ENCODE results near the gene ADGRE2.

Gene ADGRE2

DNA sequence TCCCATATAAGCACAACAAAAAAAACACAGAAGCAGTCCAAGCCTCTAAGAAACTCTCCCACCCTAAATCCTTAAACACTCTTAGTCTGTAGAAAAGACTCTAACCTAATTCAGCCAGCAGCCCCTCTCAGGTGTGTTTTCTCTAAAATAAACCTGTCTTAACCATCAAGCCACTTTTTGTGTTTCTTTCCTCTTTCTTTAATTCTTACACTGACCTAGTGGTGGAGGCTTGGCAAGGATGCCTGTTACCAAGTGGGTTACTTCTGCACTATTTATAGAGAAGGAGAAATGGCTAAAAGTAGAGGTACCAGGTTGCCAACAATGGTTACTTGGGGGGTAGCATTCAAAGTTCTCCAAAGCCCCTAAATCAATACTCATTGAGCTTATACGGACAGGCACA lies 44.8 kb downstream of the ADGRE2 start:
- no peak for DNase-seq (ENCODE audit: low spot score)

DNA sequence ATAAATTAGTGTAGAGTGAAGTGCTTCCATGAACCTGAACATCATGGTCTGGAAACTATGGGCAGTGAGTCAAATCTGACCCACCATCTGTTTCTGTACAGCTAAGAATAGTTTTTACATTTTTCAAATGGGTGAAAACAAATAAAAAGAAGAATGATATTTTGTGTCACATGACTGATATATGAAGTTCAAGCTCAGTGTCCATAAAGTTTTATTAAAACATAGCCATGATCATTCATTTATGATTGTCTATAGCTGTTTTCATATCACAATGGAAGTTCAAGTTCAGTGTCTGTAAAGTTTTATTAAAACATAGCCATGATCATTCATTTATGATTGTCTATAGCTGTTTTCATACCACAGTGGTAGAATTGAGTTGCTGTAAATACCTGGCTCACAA lies 45.9 kb downstream of the ADGRE2 start:
- no peak for DNase-seq (ENCODE audit: low spot score)

DNA sequence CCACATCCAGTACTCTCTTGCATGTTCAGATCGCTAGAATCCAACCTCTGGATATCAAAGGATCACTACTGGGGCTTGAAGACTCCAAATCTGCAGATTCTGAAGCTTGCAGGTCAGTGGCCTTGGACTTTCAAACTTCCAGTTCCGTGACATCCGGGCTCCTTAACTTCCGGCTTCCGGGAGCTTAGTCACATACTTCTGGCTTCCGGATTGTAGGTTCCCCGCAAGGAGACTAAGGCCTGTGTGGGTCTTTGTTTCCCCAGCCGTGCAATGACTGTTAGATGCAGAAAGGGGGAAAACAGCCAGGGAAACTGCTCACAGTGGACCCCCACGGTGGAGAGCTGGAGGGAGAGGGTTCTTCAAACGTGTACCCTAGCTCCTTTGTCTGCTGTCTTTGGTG lies 47.2 kb downstream of the ADGRE2 start:
- no peak for DNase-seq (ENCODE audit: low spot score)

DNA sequence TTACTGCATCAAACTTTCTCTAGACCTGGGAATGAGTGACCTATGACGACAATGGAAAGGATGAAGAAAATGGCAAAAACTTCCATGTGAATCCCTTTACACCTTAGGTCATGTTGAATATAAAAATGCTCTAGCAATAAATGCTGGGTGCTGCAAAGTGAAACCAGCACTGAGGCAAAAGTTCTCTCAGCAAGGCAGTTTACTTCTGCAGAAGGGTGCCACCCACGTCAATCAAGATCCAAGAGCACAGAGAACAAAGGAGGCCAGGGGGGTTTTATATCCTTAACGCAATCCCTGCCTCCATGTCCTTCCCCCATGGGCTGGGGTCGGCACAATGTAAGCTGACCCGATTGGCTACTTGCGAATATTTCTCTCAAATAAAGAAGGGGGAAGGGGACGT lies 49.8 kb downstream of the ADGRE2 start:
- DNase-seq (ENCODE audit: low spot score) = no peak

DNA sequence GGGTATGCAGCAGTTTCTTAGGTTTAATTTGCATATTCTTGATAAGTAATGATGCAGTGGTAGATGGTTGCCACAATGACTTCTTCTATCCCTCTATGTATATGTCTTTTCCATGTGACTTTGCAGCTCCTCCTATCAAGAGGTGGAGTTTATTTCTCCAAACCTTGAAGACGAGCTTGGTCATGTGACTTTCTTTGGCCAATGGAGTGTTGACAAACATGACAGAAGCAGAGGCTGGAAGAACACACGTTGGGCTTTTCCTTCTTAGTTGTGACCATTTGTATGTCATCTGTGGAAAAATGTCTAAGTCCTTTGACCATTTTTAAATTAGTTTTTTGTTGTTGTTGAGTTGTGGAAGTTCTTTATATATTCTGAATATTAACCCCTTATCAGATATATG lies 56.2 kb downstream of the ADGRE2 start:
- DNase-seq (ENCODE audit: low spot score) = no peak

DNA sequence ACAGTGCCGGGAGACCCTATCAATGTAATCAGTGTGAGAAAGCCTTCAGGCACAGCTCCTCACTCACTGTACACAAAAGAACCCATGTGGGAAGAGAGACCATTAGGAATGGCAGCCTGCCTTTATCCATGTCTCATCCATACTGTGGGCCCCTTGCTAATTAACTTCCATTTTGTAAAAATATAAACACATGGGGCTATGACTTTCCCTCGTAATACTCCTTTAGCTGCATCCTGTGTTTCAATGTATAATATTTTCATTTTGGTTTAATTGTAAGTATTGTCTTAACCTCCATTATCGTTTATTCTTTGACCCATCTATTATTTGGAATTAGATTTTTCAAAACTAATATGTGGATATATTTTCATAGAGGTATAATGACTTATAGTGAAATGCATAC lies 59.2 kb downstream of the ADGRE2 start:
- no peak for DNase-seq (ENCODE audit: low spot score)

DNA sequence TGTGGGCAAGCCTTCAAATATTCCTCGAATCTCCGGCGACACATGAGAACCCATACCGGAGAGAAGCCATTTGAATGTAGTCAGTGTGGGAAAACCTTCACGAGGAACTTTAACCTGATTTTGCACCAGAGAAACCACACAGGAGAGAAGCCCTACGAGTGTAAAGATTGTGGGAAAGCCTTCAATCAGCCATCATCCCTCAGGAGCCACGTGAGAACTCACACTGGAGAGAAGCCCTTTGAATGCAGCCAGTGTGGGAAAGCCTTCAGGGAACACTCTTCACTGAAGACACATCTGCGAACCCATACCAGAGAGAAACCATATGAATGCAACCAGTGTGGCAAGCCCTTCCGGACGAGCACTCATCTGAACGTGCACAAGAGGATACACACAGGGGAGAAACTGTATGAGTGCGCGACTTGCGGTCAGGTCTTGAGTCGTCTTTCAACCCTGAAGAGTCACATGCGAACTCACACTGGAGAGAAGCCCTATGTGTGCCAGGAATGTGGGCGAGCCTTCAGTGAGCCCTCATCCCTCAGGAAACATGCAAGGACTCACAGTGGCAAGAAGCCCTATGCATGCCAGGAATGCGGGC lies 59.7 kb downstream of the ADGRE2 start:
- DNase-seq (ENCODE audit: low spot score) = no peak

DNA sequence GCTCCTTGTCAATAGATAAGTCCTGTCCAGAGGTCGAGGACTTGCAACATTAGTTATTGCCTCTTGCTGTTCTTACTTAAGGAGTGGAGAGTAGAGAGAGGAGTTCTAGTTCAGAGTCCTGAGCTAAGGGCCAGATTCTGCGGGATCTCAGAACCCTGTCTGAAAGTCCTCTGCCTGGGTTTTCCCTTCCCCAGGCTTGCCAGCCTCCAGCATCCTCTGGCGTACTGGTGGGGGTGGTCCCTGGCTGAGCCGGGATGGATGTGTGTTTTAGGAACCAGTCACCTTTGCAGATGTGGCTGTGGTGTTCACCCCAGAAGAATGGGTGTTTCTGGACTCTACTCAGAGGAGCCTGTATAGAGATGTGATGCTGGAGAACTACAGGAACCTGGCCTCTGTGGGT lies 62.5 kb downstream of the ADGRE2 start:
- DNase-seq (ENCODE audit: low spot score) = no peak

DNA sequence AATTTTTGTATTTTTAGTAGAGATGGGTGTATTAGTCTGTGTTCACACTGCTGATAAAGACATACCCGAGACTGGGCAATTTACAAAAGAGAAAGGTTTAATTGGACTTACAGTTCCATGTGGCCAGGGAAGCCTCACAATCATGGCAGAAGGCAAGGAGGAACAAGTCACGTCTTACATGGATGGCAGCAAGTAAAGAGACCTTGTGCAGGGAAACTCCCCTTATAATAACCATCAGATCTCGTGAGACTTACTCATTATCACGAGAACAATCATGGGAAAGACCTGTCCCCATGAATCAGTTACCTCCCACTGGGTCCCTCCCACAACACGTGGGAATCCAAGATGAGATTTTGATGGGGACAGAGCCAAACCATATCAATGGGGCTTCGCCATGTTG lies 73.9 kb downstream of the ADGRE2 start:
- DNase-seq (ENCODE audit: low spot score) = no peak

DNA sequence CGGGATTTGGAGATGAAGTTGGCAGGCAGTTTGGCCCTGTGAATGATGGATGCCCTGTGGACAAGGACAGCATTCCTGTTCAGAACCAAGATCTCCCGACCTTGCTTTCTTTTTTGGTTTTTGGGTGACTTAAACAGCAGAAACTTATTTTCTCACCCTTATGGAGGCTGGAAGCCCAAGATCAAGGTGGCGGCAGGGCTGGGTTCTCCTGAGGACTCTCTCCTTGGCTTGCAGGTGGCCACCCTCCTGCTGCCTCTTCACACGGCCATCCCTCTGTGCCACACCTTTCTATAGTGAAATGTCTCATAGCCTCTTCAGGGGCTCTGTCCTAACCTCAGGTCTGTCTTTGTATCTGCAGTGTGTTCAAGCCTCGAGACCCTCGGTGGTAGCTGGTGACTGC lies 74.5 kb downstream of the ADGRE2 start:
- DNase-seq (ENCODE audit: low spot score) = no peak

DNA sequence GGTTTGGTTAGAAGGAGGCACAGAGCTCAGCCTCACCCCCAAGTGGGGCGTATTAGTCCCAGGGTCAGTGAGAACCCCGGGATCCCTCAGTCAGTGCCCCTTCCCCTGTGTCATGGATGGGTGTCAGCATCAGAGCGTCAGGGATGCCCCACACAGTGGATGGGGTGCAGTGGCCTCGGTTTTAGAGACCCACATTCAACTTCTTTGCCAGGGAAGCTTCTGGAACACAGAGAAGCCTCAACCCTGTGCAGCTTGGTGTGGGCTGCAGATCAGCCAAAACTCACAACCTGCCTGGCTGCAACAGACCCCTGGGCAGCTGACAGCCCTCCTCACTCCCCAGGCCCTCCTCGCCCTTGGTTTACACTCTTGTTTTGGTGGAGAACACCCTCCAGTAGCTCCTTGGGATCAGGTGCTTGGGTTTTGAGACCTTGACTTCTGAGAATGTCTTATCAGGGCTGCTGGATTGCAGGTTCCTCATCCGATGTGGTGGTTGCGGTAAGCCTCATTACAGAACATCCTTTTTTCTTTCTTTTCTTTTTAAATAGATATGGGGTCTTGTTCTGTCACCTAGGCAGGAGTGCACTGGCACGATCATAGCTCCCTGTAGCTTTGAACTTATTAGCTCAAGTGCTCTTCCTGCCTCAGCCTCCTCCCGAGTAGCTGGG lies 77.5 kb downstream of the ADGRE2 start:
- DNase-seq (ENCODE audit: low spot score) = no peak

DNA sequence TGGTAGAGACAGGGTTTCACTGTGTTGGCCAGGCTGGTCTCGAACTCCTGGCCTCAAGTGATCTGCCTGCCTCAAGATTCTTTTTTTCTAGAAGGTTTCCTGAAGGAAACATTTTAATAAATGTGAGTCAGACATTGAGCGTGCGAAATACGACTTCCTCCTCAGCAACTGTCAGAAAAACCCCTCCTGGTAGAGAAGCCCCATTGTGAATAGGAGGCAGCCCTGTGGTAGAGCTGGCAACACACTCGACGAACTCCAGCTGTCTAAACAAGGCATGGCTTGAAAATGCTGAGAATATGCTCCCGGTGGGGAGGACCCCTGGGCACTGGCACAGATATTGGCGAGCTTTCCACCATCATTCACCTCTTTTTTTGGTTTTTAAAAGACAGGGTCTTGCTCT lies 78.7 kb downstream of the ADGRE2 start:
- DNase-seq (ENCODE audit: low spot score) = no peak

DNA sequence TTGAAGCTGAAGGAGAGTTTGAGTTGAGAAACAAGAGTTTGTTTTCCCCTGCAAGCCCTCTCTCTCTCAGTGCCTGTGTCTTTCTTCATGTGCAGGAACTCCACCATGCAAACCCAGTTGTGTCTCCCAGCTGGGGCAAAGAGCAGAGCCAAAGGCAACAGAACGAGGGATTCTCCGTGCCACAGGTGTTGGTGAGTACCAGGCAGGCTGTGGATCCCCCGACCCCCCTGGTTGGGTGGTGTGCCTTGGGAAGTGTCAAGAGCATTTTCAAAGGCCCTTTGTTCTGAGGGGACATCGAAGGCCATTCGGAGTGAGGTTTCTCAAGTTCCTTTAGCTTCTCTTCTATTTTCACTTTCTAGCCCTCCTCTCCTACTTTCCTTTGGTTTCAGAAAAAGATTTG lies 82.9 kb downstream of the ADGRE2 start:
- DNase-seq (ENCODE audit: low spot score) = no peak

DNA sequence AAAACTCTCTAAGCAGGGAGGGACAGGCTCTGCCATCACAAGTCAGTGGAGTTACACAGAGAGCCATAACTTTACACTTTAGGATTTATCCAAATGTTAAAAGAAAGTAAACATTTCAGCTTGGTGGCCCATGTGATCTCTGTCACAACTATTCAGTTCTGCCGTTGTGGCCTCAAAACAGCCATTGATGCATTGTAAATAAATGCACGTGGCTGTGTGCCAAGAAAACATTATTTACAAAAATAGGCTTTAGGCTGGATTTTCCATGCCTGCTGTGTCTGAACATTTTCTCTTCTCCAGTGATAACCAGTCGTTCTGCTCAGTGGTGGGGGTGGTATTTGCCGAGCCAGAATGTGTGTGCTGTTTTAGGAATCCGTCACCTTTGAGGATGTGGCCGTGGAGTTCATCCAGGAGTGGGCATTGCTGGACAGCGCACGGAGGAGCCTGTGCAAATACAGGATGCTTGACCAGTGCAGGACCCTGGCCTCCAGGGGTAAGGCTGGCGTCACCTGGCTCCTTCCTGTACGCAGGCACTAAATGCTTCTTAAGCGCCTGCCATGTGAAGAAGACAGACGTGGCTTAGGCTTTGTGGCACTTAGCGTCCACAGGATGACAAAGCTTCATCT lies 83.6 kb downstream of the ADGRE2 start:
- no peak for DNase-seq (ENCODE audit: low spot score)

DNA sequence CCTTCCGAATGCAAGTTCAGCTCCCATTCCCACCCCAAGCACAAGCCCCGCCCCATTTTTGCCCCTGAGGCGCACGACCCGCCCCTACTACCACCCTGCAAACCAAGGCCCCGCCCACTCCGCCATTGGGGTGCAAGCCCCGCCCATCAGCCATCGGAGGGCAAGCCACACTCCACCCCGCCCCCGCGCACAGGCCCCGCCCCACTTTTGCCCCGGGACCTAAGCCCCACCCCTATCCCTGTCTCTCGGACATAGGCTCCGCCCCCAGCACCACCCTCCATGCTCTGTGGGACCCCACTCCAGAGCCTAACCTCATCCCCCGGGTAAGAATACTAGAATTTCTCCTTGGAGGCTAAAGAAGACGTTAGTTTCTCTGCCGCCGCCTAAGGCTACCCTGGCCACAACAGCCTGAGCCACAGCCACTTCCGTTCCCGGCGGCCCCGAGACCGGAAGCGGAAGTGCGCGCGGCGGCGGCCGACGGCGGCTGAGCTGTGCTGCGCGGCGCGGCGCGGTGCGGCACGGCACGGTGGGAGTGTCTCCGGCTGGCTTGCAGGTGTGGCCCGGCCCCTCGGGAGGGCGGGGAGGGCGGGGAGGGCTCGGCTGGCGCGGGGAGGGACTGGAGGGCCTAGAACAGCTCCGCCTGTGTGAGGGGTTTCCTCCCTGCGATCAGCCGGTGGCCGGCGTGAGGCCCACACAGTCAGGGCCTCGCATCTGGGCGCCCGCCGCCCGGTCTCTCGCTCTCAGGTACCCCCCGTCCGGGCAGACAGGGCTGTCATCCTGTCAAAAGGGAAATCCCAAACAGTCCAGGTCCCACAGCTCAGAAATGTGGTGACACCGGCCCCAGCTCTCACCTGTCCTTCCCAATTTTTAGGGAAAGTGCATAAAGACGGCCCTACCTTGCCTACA lies 88.5 kb downstream of the ADGRE2 start, which contains the start of gene ZNF333:
TSS of gene ZNF333 (plus strand) at position 451 of the 906 bp plus-strand sequence. CDS start 3,444 bp downstream, outside the sequence.
- DNase-seq (ENCODE audit: low spot score) = peak; percentile 96

DNA sequence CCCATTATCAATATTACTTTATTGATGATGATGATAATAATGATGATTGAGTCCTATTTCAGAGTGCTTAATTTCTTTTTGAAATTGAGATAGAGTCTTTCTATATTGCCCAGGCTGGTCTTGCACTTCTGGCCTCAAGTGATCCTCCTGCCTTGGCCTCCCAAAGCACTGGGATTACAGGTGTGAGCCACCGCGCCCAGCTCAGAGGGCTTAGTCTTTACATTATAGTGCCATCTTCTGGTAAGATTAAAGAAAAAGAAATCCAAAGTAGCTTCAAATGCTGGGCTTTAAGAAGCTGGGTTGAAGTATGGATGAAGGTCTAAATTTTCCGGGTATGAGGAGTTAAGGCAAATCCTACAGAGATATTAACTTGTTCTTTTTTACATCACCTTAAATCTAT lies 91.9 kb downstream of the ADGRE2 start:
- DNase-seq (ENCODE audit: low spot score) = no peak

DNA sequence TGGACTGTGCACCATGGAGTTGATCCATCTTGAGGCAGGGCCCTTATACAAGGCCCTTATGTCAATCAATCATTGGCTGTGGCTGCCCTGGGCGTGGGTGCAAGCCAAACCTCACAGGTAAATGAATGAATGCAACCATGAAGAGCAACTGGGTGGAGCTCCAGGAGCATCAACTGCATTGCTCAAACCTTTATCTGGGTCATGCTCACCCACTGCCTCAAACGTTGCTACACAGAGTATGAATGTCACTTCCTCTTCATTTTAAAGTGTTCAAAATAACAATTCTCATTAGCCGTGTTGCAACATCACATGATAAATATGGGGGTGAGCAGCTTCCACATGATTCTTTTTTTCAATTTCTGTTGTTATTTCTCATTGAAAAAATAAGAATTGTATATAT lies 94.9 kb downstream of the ADGRE2 start:
- no peak for DNase-seq (ENCODE audit: low spot score)
